H1 (cell line): ENCODE measurements around the gene LRRC27.

Experiments used
- CTCF ChIP-seq, 3 experiments: IDR thresholded peaks; 1 replicate in 2 of 3; 2 replicates in 1 of 3; pipeline versions ENCODE4 v1.5.1 to v1.6.1; 2011; ENCODE audit warnings: low read length in 3 of 3, mild to moderate bottlenecking in 3 of 3, inconsistent platforms in 2 of 3, low read depth in 1 of 3, moderate library complexity in 1 of 3; ENCODE audit not compliant: insufficient read depth in 1 of 3; ENCODE audit errors: control extremely low read depth in 1 of 3
- EZH2 ChIP-seq: fragments of 200-600 bp; sonication (generic); IDR thresholded peaks from 2 replicates; pipeline ENCODE4 v1.7.1; 2012; ENCODE audit warnings: low read depth, mild to moderate bottlenecking, moderate library complexity, low read length, inconsistent platforms; ENCODE audit not compliant: severe bottlenecking
- GTF2F1 ChIP-seq: IDR thresholded peaks from 2 replicates; pipeline ENCODE4 v1.6.1; 2012; ENCODE audit warnings: low read depth, low read length, improper control_type of control experiment, borderline replicate concordance
- HDAC6 ChIP-seq: IDR thresholded peaks from one replicate; pipeline ENCODE4 v1.7.1; 2012; ENCODE audit warnings: low read depth, mild to moderate bottlenecking, inconsistent platforms, low read length, moderate library complexity
- JUND ChIP-seq: IDR thresholded peaks from 2 replicates; pipeline ENCODE4 v1.6.1; 2011; ENCODE audit warnings: mild to moderate bottlenecking, improper control_type of control experiment, low read length
- POLR2A ChIP-seq, 2 experiments: IDR thresholded peaks; 1 replicate in 1 of 2; 2 replicates in 1 of 2; pipeline ENCODE4 v1.6.1; 2011; ENCODE audit warnings: low read depth in 2 of 2, low read length in 2 of 2, mild to moderate bottlenecking in 2 of 2; ENCODE audit errors: control extremely low read depth in 1 of 2
- POLR2AphosphoS5 ChIP-seq: IDR thresholded peaks from 2 replicates; pipeline ENCODE4 v1.6.1; 2011; ENCODE audit warnings: low read depth, low read length
- RBBP5 ChIP-seq: IDR thresholded peaks from 2 replicates; pipeline ENCODE4 v1.7.1; 2012; ENCODE audit warnings: low read depth, mild to moderate bottlenecking, inconsistent platforms, low read length, moderate library complexity, borderline replicate concordance
- RXRA ChIP-seq: IDR thresholded peaks from 2 replicates; pipeline ENCODE4 v1.6.1; 2011; ENCODE audit warnings: low read depth, mild to moderate bottlenecking, low read length, moderate library complexity; ENCODE audit not compliant: insufficient read depth
- TEAD4 ChIP-seq: IDR thresholded peaks from 2 replicates; pipeline ENCODE4 v1.6.1; 2012; ENCODE audit warnings: low read depth, low read length, inconsistent platforms, mixed read lengths

DNA sequence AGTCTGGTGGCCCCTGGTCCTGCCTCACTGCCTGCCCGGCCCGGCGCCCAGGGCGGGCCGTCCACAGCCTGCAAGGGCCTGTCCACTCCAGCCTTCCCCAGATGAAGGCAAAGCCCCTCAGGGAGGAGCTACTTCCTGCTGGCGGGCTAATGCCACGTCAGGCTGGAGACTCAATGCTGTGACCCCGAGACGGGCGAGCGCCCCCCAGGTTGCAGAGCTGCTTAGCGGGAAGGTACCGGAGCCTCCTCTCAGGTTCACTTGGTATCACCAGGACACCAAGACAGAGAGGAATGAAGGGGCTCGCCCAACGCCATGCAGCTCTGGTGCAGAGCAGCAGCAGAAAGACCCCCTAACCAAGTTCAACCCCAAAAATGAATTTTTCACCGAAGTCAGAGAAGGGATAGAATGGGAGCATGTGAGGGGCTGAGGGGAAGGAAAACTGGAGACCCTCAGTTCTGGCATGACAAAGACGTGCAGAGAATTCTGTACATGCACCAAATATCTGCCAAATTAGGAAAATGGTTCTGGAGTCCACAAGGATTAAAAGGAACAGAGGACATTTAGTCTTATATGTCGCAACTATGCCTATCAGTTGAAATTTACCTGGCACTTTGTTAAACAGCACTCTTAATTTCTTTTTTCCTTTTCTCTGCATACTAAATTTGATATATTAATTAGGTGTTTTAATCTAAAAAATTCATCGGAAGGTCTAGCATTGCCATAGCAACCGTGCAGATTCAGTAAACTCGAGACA lies 27.1 kb upstream of the LRRC27 start:
- TF ChIP-seq JUND = no peak
- no peak for TF ChIP-seq CTCF (IDR thresholded peaks at IDR 0.05; ENCODE audit: control extremely low read depth in 1 of 3, insufficient read depth in 1 of 3, low read depth in 1 of 3, low read length in 3 of 3)
- no peak for TF ChIP-seq RBBP5
- no peak for TF ChIP-seq GTF2F1
- TF ChIP-seq TEAD4 = no peak
- TF ChIP-seq EZH2 = no peak
- no peak for TF ChIP-seq POLR2A (IDR thresholded peaks at IDR 0.05; ENCODE audit: control extremely low read depth in 1 of 2, low read depth in 2 of 2, low read length in 2 of 2)
- no peak for TF ChIP-seq RXRA
- TF ChIP-seq HDAC6 = no peak
- TF ChIP-seq POLR2AphosphoS5 = no peak
